ENCODE data around the gene NPB.

The NPB gene

DNA sequence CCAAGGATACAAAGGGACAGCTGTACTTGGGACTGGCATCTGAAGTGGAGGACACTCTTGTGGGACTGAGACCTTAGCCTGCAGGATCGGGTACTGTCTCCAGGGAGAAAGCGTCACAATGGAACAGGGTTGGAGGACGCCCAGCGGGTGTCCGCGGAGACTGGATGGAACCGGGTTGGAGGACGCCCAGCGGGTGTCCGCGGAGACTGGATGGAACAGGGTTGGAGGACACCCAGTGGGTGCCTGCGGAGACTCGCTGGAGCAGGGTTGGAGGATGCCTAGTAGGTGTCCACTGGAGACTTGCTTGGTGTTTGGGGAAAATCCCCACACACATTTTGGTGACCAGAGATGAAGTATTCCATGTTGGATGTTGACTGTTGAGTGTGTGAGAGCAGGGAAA, 45.2 kb downstream of the NPB start, which contains the start of gene MYADML2:
MYADML2 (minus strand) TSS at position 45 of the 400 bp plus-strand sequence. CDS start 5,492 bp downstream, outside the sequence.
- Histone ChIP-seq H3K27ac (ENCODE audit: low read depth, low read length) (no peak within 1 kb of the TSS), H3K4me2 (ENCODE audit: low read length) (no peak within 1 kb of the TSS), H2BK15ac (replicated peaks; ENCODE audit: low read depth) (no peak within 1 kb of the TSS), H3K4ac (ENCODE audit: low read depth, low read length) (no peak within 1 kb of the TSS), H4K8ac (ENCODE audit: low read depth, low read length) (no peak within 1 kb of the TSS), H3K79me1 (ENCODE audit: low read length) (no peaks in the 10 kb centered on the region), H3K27me3 (ENCODE audit: insufficient read depth, low read length, poor library complexity) (no peaks in the 10 kb centered on the region), H3K18ac (ENCODE audit: low read length) (no peak within 1 kb of the TSS), H3K56ac (ENCODE audit: low read length) (no peak within 1 kb of the TSS), H3K79me2 (ENCODE audit: control insufficient read depth, insufficient read depth, low read length) (no peaks in the 10 kb centered on the region), H4K5ac (ENCODE audit: low read length) (no peak within 1 kb of the TSS), H3K4me3 (ENCODE audit: low read length) (no peak within 1 kb of the TSS), H3K36me3 (ENCODE audit: control insufficient read depth, insufficient read depth, low read length) (no peaks in the 10 kb centered on the region), H3K9ac (ENCODE audit: low read length) (no peak within 1 kb of the TSS), H3K4me1 (ENCODE audit: control insufficient read depth, low read depth, low read length) (no peaks in the 10 kb centered on the region), H2BK5ac (ENCODE audit: low read length) (no peak within 1 kb of the TSS), H2AK5ac (ENCODE audit: low read length) (no peak within 1 kb of the TSS), H2BK120ac (ENCODE audit: low read depth, low read length) (no peak within 1 kb of the TSS), H3K23ac (ENCODE audit: low read length) (no peak within 1 kb of the TSS)
- no peak for DNase-seq
- no CpG with 5 or more reads among the region's 13 CpGs for WGBS (ENCODE audit: extremely low coverage, insufficient coverage, low lambda C conversion rate)

DNA sequence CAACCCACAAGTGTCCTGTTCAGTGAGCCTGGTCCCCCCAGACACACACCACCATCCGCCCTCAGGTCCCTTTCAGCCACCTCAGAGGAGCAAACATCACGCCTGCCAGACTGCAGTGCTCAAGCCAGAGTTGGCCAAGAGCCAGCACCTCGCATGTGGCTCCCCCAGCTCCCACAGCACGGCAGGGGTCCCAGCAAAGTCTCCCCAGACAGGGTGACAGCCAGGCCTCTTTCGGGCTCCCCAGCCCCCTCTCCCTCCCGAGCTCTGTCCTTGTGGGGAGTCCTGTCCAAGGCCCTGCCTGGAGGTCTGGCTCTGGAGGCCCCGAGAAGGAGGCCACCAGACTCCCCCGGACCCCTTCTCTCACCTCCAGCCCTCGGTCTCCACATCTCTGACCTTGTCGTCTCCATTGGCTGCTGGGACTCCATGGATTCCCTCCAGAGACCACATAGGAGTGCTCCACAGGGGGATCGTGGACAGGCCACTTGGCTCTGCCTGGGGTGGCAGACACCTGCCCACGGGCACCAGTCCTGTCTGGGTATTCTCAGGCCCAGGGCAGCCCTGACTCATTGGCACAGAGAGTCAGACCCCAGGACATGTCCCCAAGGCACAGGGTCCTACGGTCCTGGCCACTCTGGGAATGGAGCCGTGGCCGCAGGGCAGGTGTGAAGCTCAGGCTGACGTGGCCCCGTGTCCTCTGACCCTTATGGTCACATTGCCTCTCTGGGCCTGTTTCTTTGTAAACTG, 46.8 kb downstream of the NPB start:
- no peak overlapping the region for H2BK5ac ChIP-seq (ENCODE audit: low read length)
- H3K4me1 ChIP-seq (ENCODE audit: control insufficient read depth, low read depth, low read length): no peaks in the 10 kb centered on the region
- no peak overlapping the region for H2BK15ac ChIP-seq (replicated peaks; ENCODE audit: low read depth)
- H3K18ac ChIP-seq (ENCODE audit: low read length): no peak overlapping the region
- no peaks in the 10 kb centered on the region for H3K79me1 ChIP-seq (ENCODE audit: low read length)
- no CpG with 5 or more reads among the region's 17 CpGs for WGBS (ENCODE audit: extremely low coverage, insufficient coverage, low lambda C conversion rate)
- H3K56ac ChIP-seq (ENCODE audit: low read length): no peak overlapping the region
- no peak for DNase-seq
- no peak overlapping the region for H3K4me3 ChIP-seq (ENCODE audit: low read length)
- no peak overlapping the region for H3K27ac ChIP-seq (ENCODE audit: low read depth, low read length)
- H3K23ac ChIP-seq (ENCODE audit: low read length): no peak overlapping the region
- H3K27me3 ChIP-seq (ENCODE audit: insufficient read depth, low read length, poor library complexity): no peaks in the 10 kb centered on the region
- no peak overlapping the region for H4K5ac ChIP-seq (ENCODE audit: low read length)
- H3K9ac ChIP-seq (ENCODE audit: low read length): no peak overlapping the region
- no peak overlapping the region for H3K4me2 ChIP-seq (ENCODE audit: low read length)
- no peak overlapping the region for H2BK120ac ChIP-seq (ENCODE audit: low read depth, low read length)
- no peaks in the 10 kb centered on the region for H3K79me2 ChIP-seq (ENCODE audit: control insufficient read depth, insufficient read depth, low read length)
- no peaks in the 10 kb centered on the region for H3K36me3 ChIP-seq (ENCODE audit: control insufficient read depth, insufficient read depth, low read length)
- no peak overlapping the region for H2AK5ac ChIP-seq (ENCODE audit: low read length)
- no peak overlapping the region for H4K8ac ChIP-seq (ENCODE audit: low read depth, low read length)
- H3K4ac ChIP-seq (ENCODE audit: low read depth, low read length): no peak overlapping the region

DNA sequence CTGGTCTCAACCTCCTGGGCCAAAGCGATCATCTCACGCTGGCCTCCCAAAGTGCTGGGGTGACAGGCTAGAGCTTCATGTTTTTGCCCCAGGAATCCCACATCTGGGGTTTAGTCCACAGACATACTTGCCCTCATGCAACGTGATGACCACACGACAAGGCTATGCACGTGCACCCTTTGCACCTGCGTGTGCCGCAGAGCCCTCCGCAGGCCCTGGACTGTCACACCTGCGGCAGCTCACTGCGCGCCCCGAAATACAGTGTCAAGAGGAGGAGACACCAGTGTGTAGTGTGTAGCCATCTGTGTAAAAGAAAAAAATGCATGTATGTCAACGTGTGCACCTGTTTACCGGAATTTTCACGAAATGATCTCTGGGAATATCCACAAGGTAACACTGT, 48.5 kb downstream of the NPB start:
- no peak overlapping the region for H3K18ac ChIP-seq (ENCODE audit: low read length)
- no peak overlapping the region for H2BK120ac ChIP-seq (ENCODE audit: low read depth, low read length)
- WGBS (ENCODE audit: extremely low coverage, insufficient coverage, low lambda C conversion rate): no CpG with 5 or more reads among the region's 15 CpGs
- no peak overlapping the region for H2BK15ac ChIP-seq (replicated peaks; ENCODE audit: low read depth)
- H3K27ac ChIP-seq (ENCODE audit: low read depth, low read length): no peak overlapping the region
- H3K4me1 ChIP-seq (ENCODE audit: control insufficient read depth, low read depth, low read length): no peaks in the 10 kb centered on the region
- no peaks in the 10 kb centered on the region for H3K79me2 ChIP-seq (ENCODE audit: control insufficient read depth, insufficient read depth, low read length)
- H3K36me3 ChIP-seq (ENCODE audit: control insufficient read depth, insufficient read depth, low read length): no peaks in the 10 kb centered on the region
- H3K27me3 ChIP-seq (ENCODE audit: insufficient read depth, low read length, poor library complexity): no peaks in the 10 kb centered on the region
- H2AK5ac ChIP-seq (ENCODE audit: low read length): no peak overlapping the region
- no peaks in the 10 kb centered on the region for H3K79me1 ChIP-seq (ENCODE audit: low read length)
- no peak overlapping the region for H3K4ac ChIP-seq (ENCODE audit: low read depth, low read length)
- H4K5ac ChIP-seq (ENCODE audit: low read length): no peak overlapping the region
- H3K23ac ChIP-seq (ENCODE audit: low read length): no peak overlapping the region
- H4K8ac ChIP-seq (ENCODE audit: low read depth, low read length): no peak overlapping the region
- no peak for DNase-seq
- H3K9ac ChIP-seq (ENCODE audit: low read length): no peak overlapping the region
- H3K4me2 ChIP-seq (ENCODE audit: low read length): no peak overlapping the region
- H3K4me3 ChIP-seq (ENCODE audit: low read length): no peak overlapping the region
- H2BK5ac ChIP-seq (ENCODE audit: low read length): no peak overlapping the region
- H3K56ac ChIP-seq (ENCODE audit: low read length): no peak overlapping the region

- DNase-seq: no peak
- Histone ChIP-seq H2BK120ac (ENCODE audit: low read depth, low read length) (no peak overlapping the region), H4K8ac (ENCODE audit: low read depth, low read length) (no peak overlapping the region), H3K27ac (ENCODE audit: low read depth, low read length) (no peak overlapping the region), H3K4me3 (ENCODE audit: low read length) (no peak overlapping the region), H3K36me3 (ENCODE audit: control insufficient read depth, insufficient read depth, low read length) (no peaks in the 10 kb centered on the region), H3K9ac (ENCODE audit: low read length) (no peak overlapping the region), H3K79me1 (ENCODE audit: low read length) (no peaks in the 10 kb centered on the region), H2BK15ac (replicated peaks; ENCODE audit: low read depth) (no peak overlapping the region), H3K4me1 (ENCODE audit: control insufficient read depth, low read depth, low read length) (no peaks in the 10 kb centered on the region), H4K5ac (ENCODE audit: low read length) (no peak overlapping the region), H3K4me2 (ENCODE audit: low read length) (no peak overlapping the region), H3K4ac (ENCODE audit: low read depth, low read length) (no peak overlapping the region), H3K56ac (ENCODE audit: low read length) (no peak overlapping the region), H2AK5ac (ENCODE audit: low read length) (no peak overlapping the region), H3K18ac (ENCODE audit: low read length) (no peak overlapping the region), H3K23ac (ENCODE audit: low read length) (no peak overlapping the region), H2BK5ac (ENCODE audit: low read length) (no peak overlapping the region), H3K27me3 (ENCODE audit: insufficient read depth, low read length, poor library complexity) (no peaks in the 10 kb centered on the region), H3K79me2 (ENCODE audit: control insufficient read depth, insufficient read depth, low read length) (no peaks in the 10 kb centered on the region)
- no CpG with 5 or more reads among the region's 13 CpGs for WGBS (ENCODE audit: extremely low coverage, insufficient coverage, low lambda C conversion rate)
Measured at GRCh38 chr17:81951785-81952684, 50.0 kb downstream of the NPB start.

All from mesendoderm (in vitro differentiated cells).